ENCODE results near the gene SCARF2. TPM values are rescaled to one million over a fixed set of nuclear protein-coding genes. Genes with fewer than 3 reads are reported as not detected.

SCARF2 gene
- total and polyA plus RNA-seq, 2 of the 8 experiments (the other 6 are each of a cell fraction or from before 2014, with no cell fraction given): 4.2 to 9.8 TPM

DNA sequence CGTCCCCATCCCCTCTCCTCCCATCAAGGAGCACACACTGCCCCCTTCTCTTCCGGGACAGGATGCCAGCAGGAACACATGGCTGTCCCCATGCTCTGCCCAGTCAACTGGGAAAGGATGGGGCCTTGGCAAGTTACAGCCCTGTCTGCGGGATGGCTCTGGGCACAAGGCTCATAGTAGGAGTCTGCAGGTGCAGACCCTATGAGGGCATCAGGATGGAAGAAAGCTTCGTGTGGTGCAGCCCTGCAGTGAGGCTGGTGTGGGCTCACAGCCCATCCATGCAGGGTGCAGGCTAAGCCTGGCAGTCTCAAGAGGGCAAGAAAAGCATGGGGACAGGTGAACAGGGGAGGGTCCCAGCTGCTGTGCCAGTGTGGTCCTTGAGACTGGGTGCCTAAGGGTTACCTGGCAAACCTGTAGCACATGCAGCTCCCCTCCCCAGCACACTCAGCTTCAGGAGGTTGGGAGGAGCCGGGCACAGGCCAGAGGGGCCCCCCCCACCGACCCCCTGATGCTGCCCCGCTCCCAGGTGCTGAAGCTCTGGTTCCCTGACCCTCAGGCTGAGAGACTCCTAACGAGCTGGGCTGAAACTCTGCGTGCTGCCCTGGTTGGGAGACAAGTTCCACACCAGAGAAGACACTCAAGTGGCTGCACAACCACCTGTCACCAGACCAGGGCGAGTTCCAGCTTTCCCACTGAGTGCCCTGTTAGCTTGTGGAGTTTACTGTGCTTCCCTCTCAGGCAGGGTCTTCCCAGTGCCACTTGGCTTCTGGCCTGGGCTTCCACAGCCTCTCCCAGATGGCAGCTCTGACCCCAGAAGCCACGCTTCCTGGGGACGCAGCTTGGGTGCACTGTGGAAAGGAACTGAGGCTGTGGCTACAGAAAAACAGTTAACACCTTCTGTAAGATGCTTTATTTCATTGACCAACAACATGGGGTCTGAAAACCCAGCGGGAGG, 3.3 kb upstream of the SCARF2 start:
- peaks cover 12 to 33% (median 30%) of the 10 kb centered on the region in 4 experiments for H3K27me3 ChIP-seq (replicated peaks in 1 of 4; ENCODE audit: control insufficient read depth in 3 of 4, extremely low read depth in 1 of 4, insufficient read depth in 3 of 4, low read length in 3 of 4)
- H2BK15ac ChIP-seq (ENCODE audit: low read length): no peak overlapping the region
- FAIRE-seq (no peak), DNase-seq (ENCODE audit: low read depth in 1 of 2, low spot score in 2 of 2) (no peak)
- no peak overlapping the region for H3K23ac ChIP-seq (ENCODE audit: insufficient read length)
- H4K8ac ChIP-seq (ENCODE audit: extremely low read depth, insufficient read depth, low read length): no peak overlapping the region
- no peak overlapping the region for H2BK20ac ChIP-seq (ENCODE audit: low read length)
- H3K23me2 ChIP-seq (ENCODE audit: low read depth, low read length): peaks cover 17% of the 10 kb centered on the region; the same call in 1 of the 2 replicates
- 75% methylated on average over 10 of the region's 13 CpGs; no CpG with 5 or more reads in 1 of the 2 experiments for WGBS, 2 experiments (ENCODE audit: extremely low coverage in 1 of 2, insufficient coverage in 1 of 2, insufficient read length in 1 of 2, insufficient replicate concordance in 2 of 2, low coverage in 1 of 2, low lambda C conversion rate in 2 of 2, missing lambda C conversion rate in 1 of 2)
- no peak overlapping the region for H2BK12ac ChIP-seq (ENCODE audit: low read depth, low read length)
- H3K18ac ChIP-seq (ENCODE audit: extremely low read depth, low read length): no peak overlapping the region
- H3K4me3 ChIP-seq (ENCODE audit: extremely low read depth in 1 of 4, insufficient read depth in 2 of 4, low read depth in 3 of 4, low read length in 4 of 4): no peak overlapping the region
- ChIA-PET POLR2A (ENCODE audit: partially characterized antibody) (interaction anchor here (0.8 to 1.1 kb wide), 2 partner anchors 11 to 24 kb away, joined by 3 to 4 read pairs; no protein-coding TSS in a partner anchor), CTCF (ENCODE audit: partially characterized antibody) (interaction anchor here (0.6 to 4.2 kb wide), 4 partner anchors 14 to 1124 kb away, joined by 3 to 47 read pairs (median 7); no protein-coding TSS in a partner anchor)
- H4K91ac ChIP-seq (replicated peaks; ENCODE audit: insufficient read length, low read length): no peak overlapping the region
- no peaks in the 10 kb centered on the region; the same call in 1 of the 2 replicates for H3K79me1 ChIP-seq (ENCODE audit: low read depth, low read length)
- no peak overlapping the region for H4K5ac ChIP-seq (ENCODE audit: insufficient read length, low read depth, low read length)
- H3K9ac ChIP-seq (replicated peaks in 1 of 4; ENCODE audit: extremely low read depth in 1 of 4, low read depth in 3 of 4, low read length in 3 of 4): no peak overlapping the region
- no peak overlapping the region for H3K27ac ChIP-seq (ENCODE audit: low read depth, low read length)
- no peak overlapping the region for H3K4ac ChIP-seq (replicated peaks; ENCODE audit: insufficient read length, low read depth, low read length)
- H2AFZ ChIP-seq (ENCODE audit: low read length): no peak overlapping the region
- H2BK5ac ChIP-seq (ENCODE audit: low read depth, low read length): no peak overlapping the region
- H3K9me3 ChIP-seq (ENCODE audit: insufficient read depth in 2 of 2, low read depth in 1 of 2, low read length in 1 of 2): no peaks in the 10 kb centered on the region
- no peak overlapping the region for H2BK120ac ChIP-seq (replicated peaks; ENCODE audit: low read depth, low read length)
- H3K36me3 ChIP-seq (ENCODE audit: control insufficient read depth in 2 of 4, insufficient read depth in 4 of 4, low read length in 3 of 4): peaks cover 0 to 3% (median 0%) of the 10 kb centered on the region in 4 experiments; a peak in 1 of 8 replicates
- H3K4me1 ChIP-seq (replicated peaks in 1 of 4; ENCODE audit: control insufficient read depth in 3 of 4, insufficient read depth in 4 of 4, low read length in 3 of 4): peaks cover 0 to 13% (median 6%) of the 10 kb centered on the region in 4 experiments; a peak in 5 of 7 replicates
- H2AK5ac ChIP-seq (ENCODE audit: low read depth, low read length): no peak overlapping the region
- no peaks in the 10 kb centered on the region for H3K79me2 ChIP-seq (ENCODE audit: control insufficient read depth in 1 of 2, insufficient read depth in 2 of 2, low read length in 2 of 2)
- H3K4me2 ChIP-seq (ENCODE audit: insufficient read depth in 1 of 2, low read depth in 2 of 2, low read length in 2 of 2): no peak overlapping the region
- no peak overlapping the region for H3K56ac ChIP-seq (replicated peaks; ENCODE audit: insufficient read length, low read depth, low read length)
- no peak overlapping the region for H3K14ac ChIP-seq (ENCODE audit: insufficient read length)
- H4K20me1 ChIP-seq (replicated peaks in 1 of 2; ENCODE audit: control insufficient read depth in 1 of 2, insufficient read depth in 2 of 2, low read length in 2 of 2): peaks cover 2 to 4% of the 10 kb centered on the region in 2 experiments
- TF ChIP-seq BCL11A (IDR thresholded peaks at IDR 0.05; ENCODE audit: low read depth in 2 of 2, low read length in 2 of 2) (no peak), RNF2 (IDR thresholded peaks at IDR 0.05; ENCODE audit: borderline replicate concordance, low read depth, low read length, missing control alignments, poor library complexity, severe bottlenecking) (no peak), CBX5 (IDR thresholded peaks at IDR 0.05; ENCODE audit: low read depth, low read length) (no peak), POLR2A (IDR thresholded peaks at IDR 0.05; ENCODE audit: control extremely low read depth in 1 of 2, low read depth in 2 of 2, low read length in 2 of 2) (no peak), GABPA (IDR thresholded peaks at IDR 0.05; ENCODE audit: borderline replicate concordance, insufficient read depth, low read length) (no peak), CHD1 (IDR thresholded peaks at IDR 0.05; ENCODE audit: low read depth, low read length) (no peak), BRCA1 (IDR thresholded peaks at IDR 0.05; ENCODE audit: low read depth, low read length) (no peak), RBBP5 (IDR thresholded peaks at IDR 0.05; ENCODE audit: borderline replicate concordance, low read depth, low read length) (no peak), HDAC6 (IDR thresholded peaks at IDR 0.05; ENCODE audit: low read depth, low read length) (no peak), KDM4A (IDR thresholded peaks at IDR 0.05; ENCODE audit: low read depth, low read length, severe bottlenecking) (no peak)
